T-helper 1 cell treated with Interleukin-12 subunit alpha and Interleukin-12 subunit beta and Interleukin-4 antibody, amounts not matched to agents 30 ng/mL and 1 ng/mL, for 36 hours (primary cell): ENCODE data around the gene SERPINB6. TPM values are rescaled to one million over a fixed set of nuclear protein-coding genes. Genes with fewer than 3 reads are reported as not detected.
"Not testable (repeated sequence)": the region's sequence is repeated elsewhere in the genome, so short reads cannot be mapped to it uniquely, and the experiment has no call there.

Experiments
- intact Hi-C: fragments of 100-400 bp; cut with micrococcal nuclease; formaldehyde crosslinking; loops from one replicate; pipeline ENCODE4 v1.15.1; 2024
- total RNA-seq: library from RNA; stranded (reverse); gene quantifications from 2 replicates; pipeline ENCODE4 v1.2.3, GENCODE V29; 2022

The SERPINB6 gene
- total RNA-seq, 1 donor from 2014 or later: 17.5 TPM

DNA sequence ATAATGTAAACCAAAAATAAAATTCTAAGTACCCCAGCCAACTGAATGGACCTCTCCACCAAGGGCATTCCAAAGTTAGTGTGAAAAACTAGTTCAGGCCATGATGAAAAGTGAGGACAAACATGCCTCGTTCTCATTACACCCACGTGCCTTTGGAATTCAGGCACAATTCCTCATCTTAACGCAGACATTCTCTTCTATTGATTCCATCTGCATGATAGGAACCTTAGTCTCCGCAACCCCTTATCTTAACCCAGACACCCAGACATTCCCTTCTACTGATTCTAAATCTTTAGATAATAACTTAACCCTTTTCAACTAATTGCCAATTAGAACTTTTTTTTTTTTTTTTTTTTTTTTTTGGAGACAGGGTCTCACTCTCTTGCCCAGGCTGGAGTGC, 7.6 kb upstream of the SERPINB6 start:
- intact Hi-C loops: no loop called here

DNA sequence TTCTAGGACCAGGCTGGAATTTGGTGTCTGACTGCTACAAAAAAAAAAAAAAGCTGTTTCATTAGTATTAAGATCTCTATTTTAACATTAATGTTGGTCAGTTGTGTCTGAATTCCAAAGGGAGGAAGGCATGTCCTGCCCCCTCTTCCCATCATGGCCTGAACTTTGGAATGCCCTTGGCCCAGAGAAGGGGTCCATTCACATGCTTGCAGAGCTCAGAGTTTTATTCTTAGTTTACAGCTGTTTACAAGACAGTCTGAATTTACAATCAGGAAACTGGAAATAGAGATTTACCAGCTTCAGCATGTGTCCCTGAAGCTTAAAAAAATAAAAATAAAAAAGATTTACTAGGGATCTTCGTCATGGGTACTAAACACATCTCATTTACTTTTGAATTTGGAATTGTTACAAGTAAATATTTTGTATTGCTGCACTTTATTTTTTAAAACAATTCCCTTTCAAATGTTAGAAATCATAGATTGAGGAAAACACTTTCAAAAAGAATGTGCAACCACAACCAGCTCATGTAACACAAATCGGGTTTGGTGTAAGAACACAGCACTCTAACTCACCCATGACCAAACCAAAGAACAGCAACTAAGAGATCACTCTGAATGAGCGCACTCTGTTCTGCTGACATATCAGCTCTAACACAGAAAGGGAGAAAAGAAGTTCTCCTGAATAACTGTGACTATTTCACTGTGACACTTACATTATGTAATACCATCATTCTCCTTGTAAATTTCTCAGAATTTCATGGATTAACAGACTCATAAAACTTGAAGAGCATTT, 6.6 kb upstream of the SERPINB6 start:
- intact Hi-C loops: no loop called here

DNA sequence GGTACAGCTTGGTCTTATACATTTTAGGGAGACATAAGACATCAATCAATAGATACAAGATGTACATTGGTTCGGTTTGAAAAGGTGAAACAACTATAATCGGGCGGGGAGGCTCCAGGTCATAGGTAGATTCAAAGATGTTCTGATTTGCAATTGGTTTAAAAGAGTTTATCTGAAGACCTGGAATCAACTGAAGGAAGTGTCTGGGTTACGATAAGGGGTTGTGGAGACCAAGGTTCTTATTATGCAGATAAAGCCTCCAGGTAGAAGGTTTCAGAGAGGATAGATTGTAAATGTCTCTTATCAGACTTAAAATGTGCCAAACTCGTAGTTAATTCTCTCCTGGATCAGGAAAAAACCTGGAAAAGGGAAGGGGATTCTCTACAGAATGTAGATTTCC, 5.9 kb upstream of the SERPINB6 start:
- intact Hi-C loops: no loop called here

DNA sequence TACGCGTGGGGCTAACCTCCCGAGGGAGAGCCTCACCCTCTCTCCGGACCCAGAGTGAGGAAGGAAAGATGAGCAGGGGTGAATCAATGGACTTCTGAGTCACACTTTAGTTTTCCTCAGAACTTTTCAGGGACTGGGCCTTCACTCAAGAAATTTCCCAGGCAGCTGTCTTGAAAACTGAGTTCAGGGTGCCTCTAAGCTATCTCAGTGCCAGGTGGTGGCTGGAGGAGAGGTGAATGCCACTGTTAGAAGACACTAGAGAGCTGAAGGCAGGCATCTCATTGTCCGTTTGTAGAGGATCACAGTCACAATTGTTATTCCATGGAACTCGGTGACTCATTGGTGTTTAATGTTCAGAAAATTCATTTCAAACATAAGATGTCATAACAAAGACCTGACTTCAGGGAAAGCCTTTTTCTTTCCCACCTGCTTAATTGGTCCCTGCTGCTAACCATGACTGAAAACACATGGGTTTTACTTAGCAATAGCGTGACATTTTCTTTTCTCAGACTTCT, 5.3 kb upstream of the SERPINB6 start:
- intact Hi-C loops: no loop called here

DNA sequence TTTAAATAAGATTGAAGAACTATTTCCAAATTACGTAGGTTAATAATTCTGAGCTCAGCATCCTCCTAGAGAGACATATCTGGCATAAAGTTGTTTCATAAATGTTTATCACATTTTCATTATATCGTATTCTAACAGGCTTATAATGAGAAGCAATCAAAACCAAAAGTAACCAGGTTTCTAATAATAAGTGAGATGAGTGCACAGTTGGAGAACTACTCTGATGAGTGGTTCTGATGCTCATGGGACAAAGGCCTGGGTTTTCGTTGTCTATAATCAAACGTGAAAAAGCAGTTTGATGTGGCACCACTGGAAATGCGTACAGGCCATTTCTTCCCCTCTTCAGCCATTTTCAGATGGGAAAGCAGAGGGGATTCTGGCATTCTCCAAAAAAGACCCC, 4.7 kb upstream of the SERPINB6 start:
- intact Hi-C loops: no loop called here

DNA sequence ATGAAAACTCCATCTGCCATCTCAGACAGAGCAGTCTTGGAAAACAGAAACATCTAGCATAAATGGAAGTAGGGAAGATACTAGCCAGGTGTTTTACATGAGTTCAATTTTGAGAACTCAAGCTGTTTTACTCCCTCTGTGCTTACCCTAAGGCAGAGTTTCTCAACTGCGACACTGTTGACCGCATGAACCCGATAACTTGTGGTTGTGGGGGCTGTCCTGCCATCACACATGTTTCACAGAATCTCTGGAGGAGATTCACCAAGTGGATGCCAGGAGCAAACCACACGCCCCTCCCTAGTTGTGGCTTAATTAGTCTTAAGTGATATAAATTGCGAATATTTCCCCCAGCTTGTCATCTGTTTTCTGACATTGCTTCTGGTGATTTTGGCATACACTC, 2.3 kb upstream of the SERPINB6 start:
- intact Hi-C loops: no loop called here

DNA sequence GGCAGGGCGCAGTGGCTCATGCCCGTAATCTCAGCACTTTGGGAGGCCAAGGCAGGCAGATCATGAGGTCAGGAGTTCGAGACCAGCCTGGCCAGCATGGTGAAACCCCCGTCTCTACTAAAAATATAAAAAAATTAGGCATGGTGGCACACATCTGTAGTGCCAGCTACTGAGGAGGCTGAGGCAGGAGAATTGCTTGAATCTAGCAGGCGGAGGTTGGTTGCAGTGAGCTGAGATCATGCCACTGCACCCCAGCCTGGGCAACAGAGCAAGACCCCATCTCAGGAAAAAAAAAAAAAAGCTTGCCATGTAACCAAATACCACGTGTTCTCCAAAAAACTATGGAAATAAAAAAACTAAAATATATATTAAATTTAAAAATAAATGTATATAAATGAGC, 1.8 kb upstream of the SERPINB6 start:
- intact Hi-C loops: not testable (repeated sequence)

DNA sequence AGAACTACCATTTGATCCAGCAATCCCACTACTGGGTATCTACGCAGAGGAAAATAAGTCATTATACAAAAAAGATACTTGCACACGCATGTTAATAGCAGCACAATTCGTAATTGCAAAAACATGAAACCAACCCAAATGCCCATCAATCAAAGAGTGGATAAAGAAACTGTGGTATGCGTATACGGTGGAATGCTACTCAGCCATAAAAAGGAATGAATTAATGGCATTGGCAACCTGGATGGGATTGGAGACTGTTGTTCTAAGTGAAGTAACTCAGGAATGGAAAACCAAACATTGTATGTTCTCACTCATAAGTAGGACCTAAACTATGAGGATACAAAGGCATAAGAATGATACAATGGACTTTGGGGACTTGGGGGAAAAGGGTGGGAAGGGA, 1.3 kb upstream of the SERPINB6 start:
- intact Hi-C loops: not testable (repeated sequence)

DNA sequence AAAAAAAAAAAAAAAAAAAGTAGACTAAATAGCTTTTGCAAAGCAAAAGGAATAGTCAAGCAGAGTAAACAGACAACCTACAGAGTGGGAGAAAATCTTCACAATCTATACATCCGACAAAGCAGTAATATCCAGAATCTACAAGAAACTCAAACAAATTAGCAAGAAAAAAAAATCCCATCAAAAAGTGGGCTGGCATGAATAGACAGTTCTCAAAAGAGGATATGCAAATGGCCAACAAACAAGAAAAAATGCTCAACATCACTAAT, 786 bp upstream of the SERPINB6 start:
- intact Hi-C loops: not testable (repeated sequence)

DNA sequence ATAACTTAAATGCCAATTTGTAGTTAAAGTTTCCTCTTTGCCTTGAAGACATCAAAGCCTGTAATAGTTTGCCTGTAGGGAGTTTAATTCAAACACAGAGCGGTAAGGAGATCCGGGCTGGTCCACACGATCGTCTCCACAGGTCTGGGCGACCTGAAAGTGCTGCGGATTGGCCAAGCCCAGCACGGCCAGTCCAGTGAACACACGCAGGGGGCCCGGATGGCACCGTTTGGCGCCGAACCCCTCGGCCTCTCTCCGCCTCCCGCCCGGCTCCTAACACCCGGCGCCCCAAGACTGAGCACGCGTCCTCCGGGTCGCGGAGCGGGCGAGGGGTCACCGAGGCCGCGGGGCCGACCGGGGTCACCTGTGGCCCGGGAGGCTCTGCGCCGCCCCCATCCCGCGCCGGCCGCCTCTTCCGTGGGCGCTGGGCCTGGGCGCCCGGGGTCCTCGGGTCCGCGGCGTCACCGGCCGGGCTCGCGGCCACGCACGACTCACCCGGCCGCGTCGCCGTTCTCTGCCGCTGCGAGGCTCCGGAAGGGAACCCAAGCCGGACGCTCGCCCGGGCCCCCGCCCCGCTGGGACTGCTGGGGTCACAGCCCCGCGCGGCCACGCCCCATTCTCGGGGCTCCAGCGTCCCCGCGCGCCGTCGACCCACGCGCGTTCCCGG, 481 bp downstream of the SERPINB6 start:
- intact Hi-C loops: loop anchor here (1.0 kb wide), 2 partner anchors 18 to 31 kb away; no protein-coding TSS in a partner anchor

DNA sequence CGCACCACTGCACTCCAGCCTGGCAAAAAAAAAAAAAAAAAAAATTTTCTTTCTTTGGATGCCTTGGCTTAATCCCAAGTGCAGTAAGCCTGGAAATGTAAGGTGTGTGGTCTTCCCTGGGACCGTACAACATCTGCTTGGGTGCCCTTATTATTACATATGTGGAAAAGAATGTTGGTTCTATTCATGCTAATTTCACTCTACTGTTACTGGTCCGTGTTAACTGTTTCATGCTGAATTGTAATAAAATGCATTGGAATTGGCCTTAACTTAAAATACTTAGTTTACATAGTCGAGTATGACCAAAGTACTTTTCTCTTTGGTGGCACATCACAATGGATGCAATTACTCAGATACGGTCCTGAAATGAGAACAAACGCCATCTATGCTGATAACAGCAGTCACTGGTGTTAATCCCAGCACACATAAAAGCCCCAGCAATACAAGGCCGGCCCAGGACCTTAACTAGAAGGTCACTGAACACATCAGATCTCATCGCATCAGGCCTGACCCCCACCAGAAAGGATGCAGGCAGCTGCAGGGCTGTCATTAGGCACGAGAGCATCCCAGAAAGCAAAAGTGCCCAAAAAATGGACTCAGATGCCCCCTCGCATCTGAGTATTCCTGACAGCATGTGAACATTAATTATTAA, 1.2 kb downstream of the SERPINB6 start:
- intact Hi-C loops: no loop called here

DNA sequence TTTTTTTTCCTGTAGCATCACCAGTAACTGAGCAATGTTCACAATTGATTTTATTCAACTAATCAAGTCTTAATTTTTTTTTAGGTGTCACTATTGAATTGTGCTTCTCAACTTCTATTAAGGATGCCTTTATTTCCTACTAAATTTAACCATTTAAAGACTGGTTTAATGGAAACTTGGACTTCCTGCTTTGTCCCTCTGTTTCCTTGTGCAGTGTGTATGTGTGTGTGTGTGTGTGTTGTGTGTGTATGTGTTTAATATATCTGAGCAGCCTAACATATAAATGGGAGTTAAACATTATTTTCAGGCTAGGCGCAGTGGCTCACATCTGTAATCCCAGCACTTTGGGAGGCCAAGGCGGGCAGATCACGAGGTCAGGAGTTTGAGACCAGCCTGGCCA, 1.8 kb downstream of the SERPINB6 start:
- intact Hi-C loops: no loop called here

DNA sequence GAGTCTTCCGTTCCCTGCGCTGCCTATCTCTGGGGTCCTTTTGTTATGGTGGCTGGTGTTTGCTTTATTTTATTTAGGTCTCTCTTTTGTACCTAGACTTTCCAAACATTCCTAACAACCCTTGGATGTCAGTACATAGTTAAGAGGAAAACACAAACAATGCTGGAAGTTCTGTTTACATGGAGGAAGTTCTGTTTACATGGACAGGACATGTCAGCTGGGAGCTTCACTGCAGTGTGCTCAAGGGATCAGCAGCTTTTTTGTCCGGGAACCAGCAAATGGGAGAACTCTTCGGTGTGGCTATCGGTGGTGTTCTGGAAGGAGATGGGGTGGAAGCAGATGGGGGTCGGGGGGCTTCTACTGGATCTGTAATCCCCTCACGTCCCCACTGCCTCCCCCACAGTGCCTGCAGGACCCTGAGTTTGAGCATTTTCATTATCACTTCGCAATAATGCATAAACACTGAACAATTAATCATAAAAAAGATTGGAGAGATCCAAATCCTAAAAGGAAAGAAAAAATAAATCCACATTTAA, 2.7 kb downstream of the SERPINB6 start:
- intact Hi-C loops: no loop called here

DNA sequence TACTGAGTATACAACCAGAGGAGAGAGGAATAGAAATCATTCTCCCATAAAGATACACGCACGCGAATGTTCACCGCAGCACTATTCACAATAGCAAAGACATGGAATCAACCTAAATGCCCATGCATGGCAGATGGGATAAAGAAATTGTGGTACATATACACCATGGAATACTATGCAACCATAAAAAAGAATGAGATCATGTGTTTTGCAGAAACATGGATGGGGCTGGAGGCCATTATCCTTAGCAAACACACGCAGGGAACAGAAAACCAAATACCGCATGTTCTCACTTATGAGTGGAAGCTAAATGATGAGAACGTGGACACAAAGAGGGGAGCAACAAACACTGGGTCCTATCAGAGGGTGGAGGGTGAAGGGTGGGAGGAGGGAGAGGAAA, 3.4 kb downstream of the SERPINB6 start:
- intact Hi-C loops: no loop called here

DNA sequence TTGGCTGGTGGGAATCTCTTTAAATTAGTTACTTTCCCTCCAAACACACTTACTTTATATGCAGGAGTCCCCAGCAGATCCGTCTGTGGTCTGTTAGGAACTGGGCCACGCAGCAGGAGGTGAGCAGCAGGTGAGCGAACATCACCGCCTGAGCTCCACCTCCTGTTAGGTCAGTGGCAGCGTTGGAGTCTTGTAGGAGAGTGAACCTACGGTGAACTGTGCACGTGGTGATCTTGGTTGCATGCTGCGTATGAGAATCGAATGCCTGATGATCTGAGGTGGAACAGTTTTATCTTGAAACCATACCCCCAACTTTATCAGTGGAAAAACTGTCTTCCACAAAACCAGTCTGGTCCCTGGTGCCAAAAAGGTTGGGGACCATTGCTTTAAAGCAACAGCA, 5.0 kb downstream of the SERPINB6 start:
- intact Hi-C loops: no loop called here

DNA sequence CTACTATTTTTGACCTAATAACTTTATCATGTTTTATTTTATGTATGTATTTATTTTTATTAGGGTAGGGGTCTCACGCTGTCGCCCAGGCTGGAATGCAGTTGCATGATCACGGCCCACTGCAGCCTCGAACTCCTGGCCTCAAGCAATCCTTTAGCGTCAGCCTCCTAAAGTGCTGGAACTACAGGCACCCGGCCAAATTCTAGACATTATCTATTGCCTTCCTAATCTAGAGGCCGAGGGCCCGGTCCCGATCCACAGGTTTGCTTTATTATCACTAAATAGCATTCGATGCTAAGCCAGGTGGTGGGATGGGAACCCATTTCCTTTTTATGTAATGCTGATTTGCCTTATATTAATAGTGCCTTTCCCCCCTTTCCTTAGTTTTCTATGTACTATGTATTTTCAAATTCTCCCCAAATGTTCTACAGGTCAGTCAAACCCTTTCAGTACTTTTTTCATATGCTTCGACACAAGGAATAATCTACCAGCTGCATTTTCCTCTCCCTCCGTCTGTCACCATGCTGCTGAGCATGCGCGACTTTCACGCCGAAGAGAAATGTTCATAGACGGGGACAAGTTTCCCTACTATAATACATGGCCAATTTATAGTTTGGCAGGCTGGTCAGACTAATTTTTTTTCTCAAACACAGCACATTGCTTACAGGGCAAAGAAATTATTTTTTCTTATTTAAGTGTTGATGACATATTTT, 6.4 kb downstream of the SERPINB6 start:
- intact Hi-C loops: no loop called here

DNA sequence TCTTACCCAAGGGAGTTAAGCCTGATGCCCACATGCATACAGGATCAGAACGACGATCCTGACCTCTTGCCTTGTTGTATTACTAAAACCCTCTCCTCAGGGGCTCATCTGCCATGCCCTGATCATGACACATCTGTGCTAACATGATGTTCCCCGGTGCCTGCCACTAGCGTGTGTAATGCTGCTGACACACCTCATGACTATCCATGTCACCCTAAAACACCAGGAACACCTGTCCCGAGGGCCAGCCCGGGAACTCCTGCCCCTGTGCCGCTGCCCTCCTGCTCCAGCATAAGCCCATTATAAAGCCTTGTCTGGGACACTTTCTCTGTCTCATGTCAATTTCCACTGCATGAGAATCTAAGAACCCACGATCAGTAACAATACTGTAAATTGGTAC, 7.6 kb downstream of the SERPINB6 start:
- intact Hi-C loops: no loop called here

DNA sequence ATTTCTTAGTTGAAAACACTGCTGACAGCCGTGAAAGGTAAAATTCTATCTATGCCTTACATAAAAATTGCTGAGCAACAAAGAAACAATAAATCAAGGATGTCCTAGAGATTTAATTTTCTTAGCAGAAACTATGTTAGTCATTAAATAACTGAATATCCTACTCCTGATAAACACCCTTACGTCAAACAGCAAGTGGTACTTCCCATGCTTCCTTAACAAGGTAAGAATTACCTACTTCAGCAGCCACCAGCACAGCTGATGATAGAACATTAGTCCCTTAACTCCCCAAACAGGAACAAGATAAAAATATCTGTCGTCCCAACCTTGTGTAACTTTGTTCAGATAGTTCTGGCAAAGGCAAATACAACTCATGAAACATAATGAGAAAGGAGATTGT, 8.7 kb downstream of the SERPINB6 start:
- intact Hi-C loops: no loop called here

DNA sequence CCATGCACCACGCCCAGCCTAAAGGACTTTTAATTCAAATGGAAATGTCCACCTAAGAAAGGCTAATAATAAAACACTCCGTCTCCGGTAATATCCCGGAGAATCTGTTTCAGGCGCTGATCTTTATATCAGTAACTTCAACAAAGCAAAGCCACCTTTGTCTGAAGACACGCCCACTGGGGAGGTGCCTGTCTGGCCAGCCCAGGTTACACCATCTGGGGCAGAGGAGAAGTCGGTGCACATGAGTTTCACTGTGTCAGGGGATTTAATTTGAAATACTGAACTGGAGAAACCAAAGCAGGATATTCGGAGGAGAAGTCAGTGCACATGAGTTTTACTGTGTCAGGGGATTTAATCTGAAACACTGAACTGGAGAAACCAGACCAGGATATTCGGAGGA, 9.4 kb downstream of the SERPINB6 start:
- intact Hi-C loops: no loop called here

DNA sequence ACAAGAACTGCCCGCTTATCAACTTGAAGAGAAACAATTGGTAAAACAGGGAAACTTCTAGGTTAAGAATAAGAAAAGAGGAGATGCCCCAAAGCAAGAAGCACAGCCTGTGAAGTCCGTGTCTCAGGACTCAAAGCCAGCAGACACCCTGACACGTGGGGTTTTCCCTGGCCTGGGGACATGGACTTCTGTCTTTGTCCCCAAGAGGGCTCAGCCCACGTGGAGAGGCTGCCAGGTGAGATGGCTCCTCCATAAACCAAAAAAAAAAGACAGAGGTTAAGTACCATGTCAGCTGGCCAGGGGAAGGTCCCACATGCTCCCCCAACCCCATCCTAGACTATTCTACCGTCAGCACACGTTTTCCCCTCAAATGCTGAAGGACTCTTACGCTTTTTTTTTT, 9.9 kb downstream of the SERPINB6 start:
- intact Hi-C loops: no loop called here

DNA sequence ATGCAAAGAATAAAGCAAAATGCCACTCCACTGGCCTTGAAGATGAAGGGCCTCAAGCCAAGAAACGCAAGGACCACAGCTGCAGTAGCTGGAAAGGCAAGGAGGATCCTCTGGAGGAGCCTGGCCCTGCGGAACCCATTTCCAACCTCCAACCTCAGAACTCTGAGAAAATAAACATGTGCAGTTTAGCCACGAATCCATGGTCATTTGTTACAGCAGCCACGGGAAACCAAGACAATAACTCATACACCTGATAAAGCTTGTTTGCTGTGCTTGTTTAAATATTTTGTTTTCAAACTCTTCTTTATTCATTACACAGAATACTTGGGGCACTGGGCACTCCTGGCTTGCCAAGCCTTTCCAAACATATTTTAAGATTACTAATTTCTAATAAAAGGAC, 10.4 kb downstream of the SERPINB6 start:
- intact Hi-C loops: no loop called here
